22Rv1 (cell line): Measurements from ENCODE around the gene MISP.

Source experiments
- H3K27ac ChIP-seq: fragments of 450-650 bp; 2 replicates; pipeline ENCODE4 v1.5.1; 2017
- ZFX ChIP-seq: fragments of 450-650 bp; IDR thresholded peaks from 2 replicates; pipeline ENCODE4 v1.6.1; 2017; ENCODE audit warnings: antibody characterized with exemption, borderline replicate concordance
- TF ChIP-seq, protein P1 (sequence below): fragments of 450-650 bp; IDR thresholded peaks from 2 replicates; pipeline ENCODE4 v1.5.1; 2017; ENCODE audit warnings: mild to moderate bottlenecking

Gene MISP

DNA sequence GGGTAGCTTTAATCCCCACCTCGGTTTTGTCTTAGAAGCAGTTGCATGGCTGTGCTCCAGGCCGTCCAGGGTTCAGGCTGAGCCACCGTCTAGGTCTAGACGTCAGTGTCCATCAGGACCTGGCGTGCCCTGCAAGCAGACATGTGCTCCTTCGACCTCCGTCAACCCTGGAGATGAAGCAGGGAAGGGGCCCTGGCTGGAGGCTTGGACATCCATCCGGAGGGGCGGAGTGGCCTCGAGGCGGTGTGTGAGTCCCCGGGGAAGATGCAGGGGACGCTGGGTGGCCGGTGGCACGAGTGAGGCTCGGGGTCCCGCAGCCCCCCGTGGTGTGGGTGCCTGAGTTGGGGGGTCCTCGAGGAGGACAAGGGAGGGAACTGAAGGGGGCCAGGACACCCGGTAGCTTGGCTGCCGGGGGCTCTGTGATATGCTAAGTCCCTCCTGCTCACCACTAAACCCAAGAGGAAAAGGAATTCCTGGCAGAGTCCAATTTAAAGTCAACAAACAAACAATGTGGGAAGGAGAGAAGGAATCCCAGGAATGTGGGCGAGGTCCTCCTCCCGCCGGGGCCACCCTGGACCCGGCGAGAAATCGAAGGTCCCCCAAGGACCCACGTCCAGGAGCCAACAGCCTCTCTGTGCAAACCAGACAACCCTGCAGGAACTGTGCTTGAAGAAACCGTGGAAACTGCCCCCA lies 31.4 kb downstream of the MISP start:
- H3K27ac ChIP-seq, result no peak overlapping the region
- TF ChIP-seq ZFX, result no peak

DNA sequence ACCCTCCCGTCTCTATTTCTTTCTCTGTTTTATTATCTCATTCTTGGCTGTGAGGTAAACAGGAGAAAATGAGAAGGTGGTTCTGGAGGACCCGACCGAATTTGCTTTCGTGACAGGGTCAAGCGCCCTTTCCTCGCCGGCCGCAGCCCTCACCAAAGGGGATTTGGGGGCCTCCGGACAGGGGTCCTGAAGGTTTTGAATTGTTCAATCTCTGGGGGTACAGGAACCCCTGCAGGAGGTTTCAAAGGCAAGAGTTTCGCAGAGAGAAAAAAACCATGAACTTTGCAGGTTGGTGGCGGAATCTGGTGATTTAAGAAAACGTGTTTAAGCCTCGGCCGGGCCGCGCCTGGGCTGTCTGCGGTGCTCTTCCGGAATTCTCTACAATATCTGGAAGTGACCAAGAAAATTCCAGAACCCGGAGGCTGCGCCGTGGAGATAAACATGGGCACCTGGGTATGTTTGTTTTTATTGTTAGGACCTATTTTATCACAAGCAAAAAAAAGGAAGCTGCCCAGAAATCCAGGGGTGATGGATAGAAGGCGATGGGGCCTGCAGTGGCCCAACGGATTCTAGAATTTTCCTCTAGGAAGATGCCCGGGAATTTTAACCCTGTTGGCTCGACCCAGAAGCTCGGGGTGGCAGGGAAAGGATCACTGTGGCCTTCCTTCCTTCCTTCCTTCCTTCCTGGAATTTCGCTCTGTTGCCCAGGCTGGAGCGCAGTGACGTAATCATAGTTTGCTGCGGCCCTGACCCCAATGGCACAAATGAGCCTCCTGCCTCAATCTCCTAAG lies 32.2 kb downstream of the MISP start:
- no peak overlapping the region for H3K27ac ChIP-seq

DNA sequence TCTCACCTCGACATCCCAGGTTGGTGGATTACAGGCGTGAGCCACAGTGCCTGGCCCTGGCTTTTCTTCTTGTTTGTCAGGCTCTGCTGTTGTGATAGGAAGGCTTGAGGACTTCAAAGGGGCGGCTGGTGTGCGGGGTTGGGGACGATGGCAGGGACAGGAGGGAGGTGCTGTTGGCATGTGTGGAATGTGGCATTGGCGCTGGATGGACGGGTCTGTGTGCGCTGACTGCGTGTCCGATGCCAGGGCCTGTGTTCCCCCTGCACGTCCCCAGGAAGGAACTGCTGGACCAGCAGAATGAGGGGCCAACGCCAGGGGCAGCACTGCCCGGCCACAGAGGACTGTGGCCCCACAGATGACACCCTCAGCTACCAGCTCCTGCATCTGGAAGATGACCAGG lies 33.6 kb downstream of the MISP start:
- no peak overlapping the region for H3K27ac ChIP-seq
- TF ChIP-seq, protein P1, sequence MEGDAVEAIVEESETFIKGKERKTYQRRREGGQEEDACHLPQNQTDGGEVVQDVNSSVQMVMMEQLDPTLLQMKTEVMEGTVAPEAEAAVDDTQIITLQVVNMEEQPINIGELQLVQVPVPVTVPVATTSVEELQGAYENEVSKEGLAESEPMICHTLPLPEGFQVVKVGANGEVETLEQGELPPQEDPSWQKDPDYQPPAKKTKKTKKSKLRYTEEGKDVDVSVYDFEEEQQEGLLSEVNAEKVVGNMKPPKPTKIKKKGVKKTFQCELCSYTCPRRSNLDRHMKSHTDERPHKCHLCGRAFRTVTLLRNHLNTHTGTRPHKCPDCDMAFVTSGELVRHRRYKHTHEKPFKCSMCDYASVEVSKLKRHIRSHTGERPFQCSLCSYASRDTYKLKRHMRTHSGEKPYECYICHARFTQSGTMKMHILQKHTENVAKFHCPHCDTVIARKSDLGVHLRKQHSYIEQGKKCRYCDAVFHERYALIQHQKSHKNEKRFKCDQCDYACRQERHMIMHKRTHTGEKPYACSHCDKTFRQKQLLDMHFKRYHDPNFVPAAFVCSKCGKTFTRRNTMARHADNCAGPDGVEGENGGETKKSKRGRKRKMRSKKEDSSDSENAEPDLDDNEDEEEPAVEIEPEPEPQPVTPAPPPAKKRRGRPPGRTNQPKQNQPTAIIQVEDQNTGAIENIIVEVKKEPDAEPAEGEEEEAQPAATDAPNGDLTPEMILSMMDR, result no peak
- TF ChIP-seq ZFX, result no peak

More for the DNA sequence above, 32.2 kb downstream of the MISP start:
- no peak for TF ChIP-seq ZFX
- TF ChIP-seq, protein P1, result no peak

DNA sequence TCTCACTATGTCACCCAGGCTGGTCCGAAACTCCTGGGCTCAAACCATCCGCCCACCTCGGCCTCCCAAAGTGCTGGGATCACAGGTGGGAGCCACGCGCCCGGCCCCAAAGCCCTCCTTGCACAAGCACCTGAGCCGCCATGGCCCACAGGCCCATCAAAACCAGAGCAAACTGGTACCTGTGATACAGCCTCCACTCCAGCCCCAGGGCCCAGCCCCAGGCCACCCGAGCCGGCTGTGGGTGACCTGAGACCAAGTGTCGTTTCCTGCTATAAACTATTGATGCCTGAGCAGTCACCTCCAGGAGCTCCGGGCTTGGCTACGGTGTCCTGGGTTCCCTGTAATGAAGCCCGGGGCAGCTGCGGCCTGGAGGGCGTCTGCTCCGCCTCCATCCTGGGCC lies 36.6 kb downstream of the MISP start:
- H3K27ac ChIP-seq, result no peak overlapping the region
- TF ChIP-seq ZFX, result no peak
- TF ChIP-seq, protein P1, result no peak

DNA sequence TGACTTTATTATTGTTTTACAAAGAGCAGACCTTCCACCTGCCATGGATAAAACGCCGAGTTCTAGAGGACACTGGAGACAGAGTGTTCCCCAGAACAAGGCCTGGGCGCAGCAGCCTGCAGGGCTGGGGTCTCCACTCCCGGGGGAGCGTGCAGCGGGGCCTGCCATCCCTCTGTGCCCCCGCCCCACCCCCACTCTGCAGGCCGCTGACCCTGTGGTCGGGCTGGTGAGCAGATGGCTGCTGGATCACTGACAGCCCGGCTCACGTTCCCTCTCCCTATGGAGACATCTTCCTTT lies 37.7 kb downstream of the MISP start:
- no peak for TF ChIP-seq ZFX
- TF ChIP-seq, protein P1, result no peak
- no peak overlapping the region for H3K27ac ChIP-seq

DNA sequence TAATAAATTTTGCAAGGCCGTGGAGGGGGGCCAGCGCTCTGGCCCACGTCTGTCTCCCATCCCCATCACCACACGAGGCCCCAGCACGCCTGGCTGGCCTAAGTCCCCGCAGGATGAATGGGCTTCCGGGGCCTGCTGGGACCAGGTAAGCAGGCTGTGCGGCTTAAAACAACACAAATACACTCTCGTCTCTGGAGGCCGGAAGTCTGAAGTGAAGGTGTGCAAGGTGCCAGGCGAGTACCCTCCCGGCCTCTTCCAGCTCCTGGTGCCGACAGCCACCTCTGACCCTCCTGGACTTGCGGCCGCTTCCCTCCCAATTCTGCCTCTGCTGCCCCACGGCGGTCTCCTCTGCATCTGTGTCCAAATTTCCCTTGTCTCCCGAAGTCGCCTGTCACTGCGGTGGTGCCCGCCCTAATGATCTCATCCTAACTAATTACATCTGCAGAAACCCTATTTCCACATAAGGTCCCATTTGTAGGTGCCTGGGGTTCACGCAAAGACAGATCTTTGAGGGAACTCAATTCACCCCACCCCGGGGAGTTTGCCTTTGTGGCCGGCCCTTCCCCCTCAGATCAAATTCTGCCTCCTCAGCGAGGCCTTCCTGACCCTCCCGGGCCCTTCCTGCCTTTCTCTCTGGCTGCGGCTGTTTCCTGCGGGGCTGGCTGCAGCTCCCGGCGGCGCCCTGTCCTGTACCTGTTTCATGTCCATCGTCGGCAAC lies 38.2 kb downstream of the MISP start:
- H3K27ac ChIP-seq, result no peak overlapping the region
- TF ChIP-seq, protein P1, result no peak

DNA sequence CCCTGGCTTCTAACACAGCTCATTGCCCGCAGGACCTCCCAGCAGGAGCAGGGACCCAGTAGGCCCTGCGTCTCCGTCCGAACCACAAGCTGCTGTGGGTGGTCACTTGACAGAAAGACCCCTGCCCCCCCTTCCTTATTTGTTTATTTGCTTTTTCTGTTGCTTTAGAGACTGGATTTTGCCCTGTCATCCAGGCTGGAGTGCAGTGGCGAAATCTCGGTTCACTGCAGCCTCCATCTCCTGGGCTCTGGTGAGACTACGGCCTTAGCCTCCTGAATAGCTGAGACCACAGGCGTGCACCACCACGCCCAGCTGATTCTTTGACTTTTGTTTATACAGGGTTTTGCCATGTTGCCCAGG lies 38.8 kb downstream of the MISP start:
- TF ChIP-seq ZFX, result no peak
- no peak overlapping the region for H3K27ac ChIP-seq

DNA sequence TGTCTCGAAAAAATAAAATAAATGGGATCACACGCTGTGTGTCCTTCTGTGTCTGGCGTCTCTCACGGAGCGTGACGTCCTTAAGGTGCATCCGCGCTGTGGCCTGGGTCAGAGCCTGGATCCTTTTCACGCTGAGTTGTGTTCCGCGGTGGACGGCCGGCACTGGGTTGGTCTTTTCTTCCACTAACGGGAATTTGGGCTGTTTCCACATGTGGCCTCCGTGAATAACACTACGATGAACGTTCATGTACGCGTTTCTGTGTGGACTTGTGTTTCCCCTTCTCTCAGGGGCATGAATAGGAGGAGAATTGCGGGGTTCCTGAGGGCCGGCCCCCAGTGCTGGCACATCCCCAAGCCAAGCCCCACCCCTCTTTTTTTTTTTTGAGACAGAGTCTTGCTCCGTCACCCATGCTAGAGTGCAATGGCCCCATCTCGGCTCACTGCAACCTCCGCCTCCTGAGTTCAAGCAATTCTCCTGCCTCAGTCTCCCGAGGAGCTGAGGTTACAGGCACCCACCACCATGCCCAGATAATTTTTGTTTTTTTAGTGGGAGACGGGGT lies 40.2 kb downstream of the MISP start:
- TF ChIP-seq, protein P1, result no peak
- no peak for TF ChIP-seq ZFX
- H3K27ac ChIP-seq, result no peak overlapping the region
